ENCODE results near the gene PDGFRB. TPM values are rescaled to one million over a fixed set of nuclear protein-coding genes. Genes with fewer than 3 reads are reported as not detected.
"Not testable (repeated sequence)": the region's sequence is repeated elsewhere in the genome, so short reads cannot be mapped to it uniquely, and the experiment has no call there.

PDGFRB gene
- total RNA-seq, 5 donors from 2014 or later (not counting 1 experiment from before 2014, with no cell fraction given): 0.32 to 3.6 (median 1.6) TPM

DNA sequence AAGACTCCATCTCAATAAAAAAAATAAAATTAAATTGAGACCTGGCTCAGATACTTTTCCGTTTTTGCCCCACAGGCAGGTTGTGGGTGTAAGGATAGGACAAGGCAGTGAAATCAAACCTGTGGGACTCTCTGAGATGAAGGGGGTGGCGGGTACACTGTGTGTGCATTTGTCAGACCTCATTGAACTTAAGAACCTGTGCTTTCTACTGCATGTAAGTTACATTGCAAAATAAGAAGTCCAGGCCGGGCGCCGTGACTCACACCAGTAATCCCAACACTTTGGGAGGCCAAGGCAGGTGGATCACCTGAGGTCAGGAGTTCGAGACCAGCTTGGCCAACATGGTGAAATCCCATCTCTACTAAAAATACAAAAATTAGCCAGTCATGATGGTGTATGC, 70.9 kb downstream of the PDGFRB start:
- H3K4me1 Mint-ChIP-seq; H3K9me3 Mint-ChIP-seq; H3K36me3 Mint-ChIP-seq; H3K27ac Mint-ChIP-seq; H3K9me3 ChIP-seq; H3K36me3 ChIP-seq (ENCODE audit: control insufficient read depth in 2 of 2, extremely low read depth in 1 of 2, insufficient read depth in 1 of 2, low read length in 1 of 2); CTCF ChIA-PET; H3K27ac ChIP-seq (ENCODE audit: low read length); DNase-seq; H3K4me1 ChIP-seq (ENCODE audit: control insufficient read depth in 1 of 2, extremely low read depth in 1 of 2, insufficient read depth in 2 of 2, low read length in 2 of 2); POLR2A ChIA-PET; ATAC-seq (replicated peaks in 1 of 4); H3K4me3 ChIP-seq (ENCODE audit: control insufficient read depth in 1 of 2, extremely low read depth in 1 of 2, low read length in 1 of 2); H3K4me3 Mint-ChIP-seq: not testable (repeated sequence)
- H3K27me3 ChIP-seq (replicated peaks in 1 of 2; ENCODE audit: control insufficient read depth in 2 of 2, extremely low read depth in 1 of 2, insufficient read depth in 2 of 2, low read length in 1 of 2): peaks cover 0 to 59% of the 10 kb centered on the region in 2 experiments
- WGBS (ENCODE audit: insufficient coverage): 95% methylated on average over 4 of the region's 6 CpGs
- peaks cover 47% of the 10 kb centered on the region in 2 donors for H3K27me3 Mint-ChIP-seq

DNA sequence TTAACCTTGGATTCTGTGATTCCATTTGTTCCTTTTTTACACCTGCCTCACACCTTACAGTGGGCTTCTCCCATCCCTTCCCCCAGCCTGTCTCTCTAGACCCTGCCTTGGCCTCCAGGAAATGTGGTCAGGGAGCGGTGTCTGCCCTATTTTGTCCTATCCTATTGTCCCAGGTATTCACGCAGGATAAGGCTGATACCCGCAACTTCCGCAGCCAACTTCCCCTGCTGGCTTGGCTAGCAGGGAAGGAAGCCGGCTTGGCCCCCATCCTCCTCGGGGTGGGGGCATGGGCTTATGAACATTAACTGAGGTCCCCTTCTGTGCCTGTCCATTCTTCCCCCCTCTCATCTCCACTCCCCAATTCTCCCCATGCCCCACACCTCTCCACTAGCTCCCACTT, 72.8 kb downstream of the PDGFRB start:
- no peak overlapping the region for H3K27ac ChIP-seq (ENCODE audit: low read length)
- H3K27me3 Mint-ChIP-seq: peaks cover 40 to 47% of the 10 kb centered on the region in 2 donors
- no peaks in the 10 kb centered on the region for H3K9me3 Mint-ChIP-seq
- H3K9me3 ChIP-seq: no peaks in the 10 kb centered on the region
- no peak overlapping the region for H3K27ac Mint-ChIP-seq
- peaks cover 0 to 62% of the 10 kb centered on the region in 2 experiments for H3K27me3 ChIP-seq (replicated peaks in 1 of 2; ENCODE audit: control insufficient read depth in 2 of 2, extremely low read depth in 1 of 2, insufficient read depth in 2 of 2, low read length in 1 of 2)
- peaks cover 0 to 4% (median 0%) of the 10 kb centered on the region in 3 donors for H3K4me1 Mint-ChIP-seq
- H3K4me3 ChIP-seq (ENCODE audit: control insufficient read depth in 1 of 2, extremely low read depth in 1 of 2, low read length in 1 of 2): no peak overlapping the region
- DNase-seq (no peak), ATAC-seq (replicated peaks in 1 of 4) (no peak)
- peaks cover 0 to 4% of the 10 kb centered on the region in 2 experiments for H3K4me1 ChIP-seq (ENCODE audit: control insufficient read depth in 1 of 2, extremely low read depth in 1 of 2, insufficient read depth in 2 of 2, low read length in 2 of 2)
- ChIA-PET CTCF (no interaction called here), POLR2A (no interaction called here)
- no peak overlapping the region for H3K4me3 Mint-ChIP-seq
- H3K36me3 ChIP-seq (ENCODE audit: control insufficient read depth in 2 of 2, extremely low read depth in 1 of 2, insufficient read depth in 1 of 2, low read length in 1 of 2): no peaks in the 10 kb centered on the region
- H3K36me3 Mint-ChIP-seq: no peaks in the 10 kb centered on the region
- 30% methylated on average over 2 of the region's 6 CpGs for WGBS (ENCODE audit: insufficient coverage)

GRCh38 chr5:150082374-150082773, 73.3 kb downstream of the PDGFRB start:
- ChIA-PET POLR2A (no interaction called here), CTCF (no interaction called here)
- Histone ChIP-seq H3K27me3 (replicated peaks in 1 of 2; ENCODE audit: control insufficient read depth in 2 of 2, extremely low read depth in 1 of 2, insufficient read depth in 2 of 2, low read length in 1 of 2) (peaks cover 0 to 62% of the 10 kb centered on the region in 2 experiments), H3K9me3 (no peaks in the 10 kb centered on the region), H3K4me3 (ENCODE audit: control insufficient read depth in 1 of 2, extremely low read depth in 1 of 2, low read length in 1 of 2) (no peak overlapping the region), H3K4me1 (ENCODE audit: control insufficient read depth in 1 of 2, extremely low read depth in 1 of 2, insufficient read depth in 2 of 2, low read length in 2 of 2) (peaks cover 0 to 4% of the 10 kb centered on the region in 2 experiments), H3K36me3 (ENCODE audit: control insufficient read depth in 2 of 2, extremely low read depth in 1 of 2, insufficient read depth in 1 of 2, low read length in 1 of 2) (no peaks in the 10 kb centered on the region), H3K27ac (ENCODE audit: low read length) (no peak overlapping the region)
- no peak for DNase-seq
- no peaks in the 10 kb centered on the region for H3K9me3 Mint-ChIP-seq
- no peaks in the 10 kb centered on the region for H3K36me3 Mint-ChIP-seq
- H3K4me3 Mint-ChIP-seq: no peak overlapping the region
- peaks cover 0 to 4% (median 0%) of the 10 kb centered on the region in 3 donors for H3K4me1 Mint-ChIP-seq
- H3K27me3 Mint-ChIP-seq: peaks cover 38 to 47% of the 10 kb centered on the region in 2 donors
- no peak overlapping the region for H3K27ac Mint-ChIP-seq
- WGBS (ENCODE audit: insufficient coverage): 20% methylated on average over 1 of the region's 3 CpGs
- no peak for ATAC-seq (replicated peaks in 1 of 4)

DNA sequence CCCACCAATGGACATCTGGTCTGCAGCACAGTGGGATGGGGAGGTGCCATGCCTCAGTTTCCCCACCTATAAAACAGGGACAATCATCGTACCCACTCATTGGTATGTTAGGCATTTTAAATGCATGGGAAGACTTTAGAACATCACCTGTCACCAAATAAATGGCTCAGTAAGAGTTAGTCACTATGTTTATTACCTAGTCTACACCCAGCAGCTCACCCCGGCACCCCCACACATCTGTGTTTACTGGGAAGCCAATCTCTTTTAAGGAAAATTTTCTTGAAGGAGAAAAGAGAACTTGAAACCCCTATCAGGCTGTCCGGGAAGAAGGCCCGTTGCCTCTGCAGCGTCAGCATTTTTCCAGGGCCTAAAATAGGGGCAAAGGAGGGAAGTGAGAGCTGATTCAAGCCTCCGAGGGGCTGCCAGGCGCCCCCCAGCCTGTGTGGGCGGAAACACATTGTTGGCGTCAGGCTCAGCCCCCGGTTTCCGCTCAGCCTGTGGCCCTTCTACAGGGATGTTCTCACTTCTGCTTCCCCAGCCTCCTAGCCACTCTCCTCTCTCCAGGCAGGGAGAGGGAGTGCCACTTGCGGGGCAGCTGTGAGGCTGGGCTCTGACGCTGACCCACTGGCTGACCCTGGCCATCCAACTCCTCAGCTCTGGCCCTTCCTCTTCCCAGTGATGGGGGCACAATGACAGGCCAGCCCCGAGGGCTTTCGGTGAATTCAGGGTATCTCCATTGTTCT, 73.9 kb downstream of the PDGFRB start:
- H3K4me3 Mint-ChIP-seq: no peak overlapping the region
- 11% methylated on average over 6 of the region's 15 CpGs for WGBS (ENCODE audit: insufficient coverage)
- Histone ChIP-seq H3K36me3 (ENCODE audit: control insufficient read depth in 2 of 2, extremely low read depth in 1 of 2, insufficient read depth in 1 of 2, low read length in 1 of 2) (no peaks in the 10 kb centered on the region), H3K9me3 (no peaks in the 10 kb centered on the region), H3K4me3 (ENCODE audit: control insufficient read depth in 1 of 2, extremely low read depth in 1 of 2, low read length in 1 of 2) (no peak overlapping the region), H3K27ac (ENCODE audit: low read length) (no peak overlapping the region), H3K27me3 (replicated peaks in 1 of 2; ENCODE audit: control insufficient read depth in 2 of 2, extremely low read depth in 1 of 2, insufficient read depth in 2 of 2, low read length in 1 of 2) (peaks cover 0 to 67% of the 10 kb centered on the region in 2 experiments), H3K4me1 (ENCODE audit: control insufficient read depth in 1 of 2, extremely low read depth in 1 of 2, insufficient read depth in 2 of 2, low read length in 2 of 2) (peaks cover 0 to 4% of the 10 kb centered on the region in 2 experiments)
- POLR2A ChIA-PET: interaction anchor here in 1 of 2 donors (0.6 kb wide), 1 partner anchor 14 kb away, joined by 7 read pairs; no protein-coding TSS in a partner anchor
- no peak overlapping the region for H3K27ac Mint-ChIP-seq
- H3K4me1 Mint-ChIP-seq: peaks cover 0 to 4% (median 0%) of the 10 kb centered on the region in 3 donors
- peak in 1 of 4 experiments; percentile 31 for ATAC-seq (replicated peaks in 1 of 4)
- H3K27me3 Mint-ChIP-seq: peaks cover 32 to 47% of the 10 kb centered on the region in 2 donors
- no peaks in the 10 kb centered on the region for H3K36me3 Mint-ChIP-seq
- peak in 2 of 35 experiments; percentile 9 to 34 for DNase-seq
- CTCF ChIA-PET: interaction anchor here in 1 of 2 donors (0.5 kb wide), 1 partner anchor 14 kb away, joined by 3 read pairs; no protein-coding TSS in a partner anchor
- H3K9me3 Mint-ChIP-seq: no peaks in the 10 kb centered on the region

DNA sequence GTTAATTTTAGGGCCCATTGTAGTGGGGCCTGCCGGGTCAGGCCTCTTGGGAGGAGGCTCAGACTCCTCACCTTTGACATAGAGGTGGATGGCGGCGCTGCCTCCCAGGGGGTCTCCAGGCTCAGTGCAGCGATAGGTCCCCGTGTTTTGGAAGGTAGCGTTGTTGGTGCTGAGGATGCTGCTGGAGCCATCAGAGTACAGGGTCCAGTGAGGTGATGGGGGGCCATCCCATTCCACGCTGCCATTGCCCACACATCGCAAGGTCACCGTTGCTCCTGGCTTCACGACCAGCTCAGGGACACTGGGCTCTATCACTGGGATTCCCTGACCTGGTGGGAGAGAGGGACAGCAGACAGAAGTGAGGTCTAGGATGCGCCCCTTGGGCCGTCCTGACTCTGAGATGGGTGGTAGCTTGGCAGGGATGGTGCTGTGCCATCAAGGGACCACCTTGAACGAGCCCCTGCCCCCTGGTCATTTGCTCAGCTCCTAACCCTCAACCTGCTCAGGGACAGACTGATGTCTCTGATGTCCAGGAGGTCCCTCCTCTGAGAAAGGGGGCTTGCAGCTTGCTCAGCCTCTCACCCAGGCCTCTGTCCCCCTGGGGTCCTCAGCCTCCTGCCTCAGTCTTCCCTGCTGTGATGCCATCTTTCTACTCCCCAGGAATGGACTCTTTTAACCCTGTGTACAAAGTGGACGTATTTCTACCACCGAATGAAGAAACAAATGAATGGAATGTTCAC, 74.8 kb downstream of the PDGFRB start:
- CTCF ChIA-PET: interaction anchor here in 1 of 2 donors (0.5 kb wide), 1 partner anchor 14 kb away, joined by 3 read pairs; no protein-coding TSS in a partner anchor
- Mint-ChIP-seq H3K9me3 (no peaks in the 10 kb centered on the region), H3K4me3 (no peak overlapping the region), H3K36me3 (no peaks in the 10 kb centered on the region), H3K27ac (no peak overlapping the region), H3K27me3 (peaks cover 28 to 40% of the 10 kb centered on the region in 2 donors), H3K4me1 (peaks cover 0 to 4% (median 0%) of the 10 kb centered on the region in 3 donors)
- peaks cover 0 to 4% of the 10 kb centered on the region in 2 experiments for H3K4me1 ChIP-seq (ENCODE audit: control insufficient read depth in 1 of 2, extremely low read depth in 1 of 2, insufficient read depth in 2 of 2, low read length in 2 of 2)
- no peak overlapping the region for H3K4me3 ChIP-seq (ENCODE audit: control insufficient read depth in 1 of 2, extremely low read depth in 1 of 2, low read length in 1 of 2)
- H3K27ac ChIP-seq (ENCODE audit: low read length): no peak overlapping the region
- WGBS (ENCODE audit: insufficient coverage): 86% methylated on average over 12 of the region's 15 CpGs
- no peaks in the 10 kb centered on the region for H3K9me3 ChIP-seq
- H3K36me3 ChIP-seq (ENCODE audit: control insufficient read depth in 2 of 2, extremely low read depth in 1 of 2, insufficient read depth in 1 of 2, low read length in 1 of 2): no peaks in the 10 kb centered on the region
- H3K27me3 ChIP-seq (replicated peaks in 1 of 2; ENCODE audit: control insufficient read depth in 2 of 2, extremely low read depth in 1 of 2, insufficient read depth in 2 of 2, low read length in 1 of 2): peaks cover 0 to 63% of the 10 kb centered on the region in 2 experiments
- POLR2A ChIA-PET: interaction anchor here in 1 of 2 donors (0.6 kb wide), 1 partner anchor 14 kb away, joined by 7 read pairs; no protein-coding TSS in a partner anchor
- DNase-seq (no peak), ATAC-seq (replicated peaks in 1 of 4) (no peak)

DNA sequence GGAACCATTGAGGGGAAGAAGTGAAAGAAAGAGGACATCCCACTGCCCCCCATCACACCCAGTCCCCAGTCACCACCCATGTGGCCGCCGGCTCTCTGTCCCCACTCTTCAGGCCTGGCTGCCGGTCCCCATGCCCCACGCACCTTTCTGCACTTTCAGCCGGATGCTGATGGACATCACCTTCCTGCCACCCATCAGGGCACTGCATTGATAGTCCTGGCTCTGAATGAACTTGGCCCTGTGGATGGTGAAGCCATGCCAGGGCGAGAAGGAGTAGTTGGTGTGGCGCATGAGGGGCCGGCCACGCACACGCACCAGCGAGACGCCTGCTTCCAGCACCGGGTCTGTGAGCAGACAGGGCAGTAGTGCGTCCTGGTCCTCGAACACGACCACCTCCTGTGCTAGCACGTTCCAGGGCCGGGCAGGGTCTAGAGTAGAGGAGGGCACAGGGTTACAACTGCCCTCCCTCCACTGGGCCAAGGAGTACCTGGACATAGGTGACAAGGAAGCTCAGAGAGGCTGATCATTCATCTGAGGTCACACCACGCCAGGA, 75.7 kb downstream of the PDGFRB start:
- Mint-ChIP-seq H3K27me3 (peaks cover 22 to 32% of the 10 kb centered on the region in 2 donors), H3K4me3 (no peak overlapping the region), H3K27ac (no peak overlapping the region), H3K9me3 (no peaks in the 10 kb centered on the region), H3K36me3 (no peaks in the 10 kb centered on the region), H3K4me1 (peaks cover 0 to 4% (median 0%) of the 10 kb centered on the region in 3 donors)
- DNase-seq: no peak
- ChIA-PET POLR2A (no interaction called here), CTCF (no interaction called here)
- peaks cover 0 to 55% of the 10 kb centered on the region in 2 experiments for H3K27me3 ChIP-seq (replicated peaks in 1 of 2; ENCODE audit: control insufficient read depth in 2 of 2, extremely low read depth in 1 of 2, insufficient read depth in 2 of 2, low read length in 1 of 2)
- no peak for ATAC-seq (replicated peaks in 1 of 4)
- H3K36me3 ChIP-seq (ENCODE audit: control insufficient read depth in 2 of 2, extremely low read depth in 1 of 2, insufficient read depth in 1 of 2, low read length in 1 of 2): no peaks in the 10 kb centered on the region
- H3K9me3 ChIP-seq: no peaks in the 10 kb centered on the region
- no peak overlapping the region for H3K4me3 ChIP-seq (ENCODE audit: control insufficient read depth in 1 of 2, extremely low read depth in 1 of 2, low read length in 1 of 2)
- WGBS (ENCODE audit: insufficient coverage): 90% methylated on average over 14 of the region's 19 CpGs
- no peak overlapping the region for H3K27ac ChIP-seq (ENCODE audit: low read length)
- peaks cover 0 to 4% of the 10 kb centered on the region in 2 experiments for H3K4me1 ChIP-seq (ENCODE audit: control insufficient read depth in 1 of 2, extremely low read depth in 1 of 2, insufficient read depth in 2 of 2, low read length in 2 of 2)
